MM.1S (cell line): ENCODE measurements around the gene TMEM127.

Experiments
- DNase-seq: peaks from one replicate; pipeline ENCODE4 v3.0.0-alpha.2; 2015
- H2AFZ ChIP-seq: fragments of 300-600 bp; sonication (generic); 2 replicates; pipeline ENCODE4 v1.6.0; 2016; ENCODE audit warnings: antibody characterized with exemption, low read length
- H3F3A ChIP-seq: fragments of 300-600 bp; sonication (generic); 2 replicates; pipeline ENCODE4 v1.6.1; 2016; ENCODE audit warnings: mild to moderate bottlenecking, antibody characterized with exemption, low read length, moderate library complexity, mixed read lengths; ENCODE audit not compliant: insufficient read depth
- H3K27ac ChIP-seq: fragments of 300-600 bp; sonication (generic); 2 replicates; pipeline ENCODE4 v1.5.1; 2016; ENCODE audit warnings: mild to moderate bottlenecking, low read length
- H3K27me3 ChIP-seq: fragments of 300-600 bp; sonication (generic); replicated peaks from 2 replicates; pipeline ENCODE4 v1.6.0; 2016; ENCODE audit warnings: low read length; ENCODE audit not compliant: insufficient read depth
- H3K36me3 ChIP-seq: fragments of 300-600 bp; sonication (generic); replicated peaks from 2 replicates; pipeline ENCODE4 v1.6.1; 2016; ENCODE audit warnings: mild to moderate bottlenecking, low read length, mixed read lengths; ENCODE audit not compliant: insufficient read depth
- H3K4me1 ChIP-seq: fragments of 300-600 bp; sonication (generic); 2 replicates; pipeline ENCODE4 v1.6.1; 2016; ENCODE audit warnings: low read length, mixed read lengths
- H3K4me2 ChIP-seq: fragments of 300-600 bp; sonication (generic); 2 replicates; pipeline ENCODE4 v1.6.0; 2016; ENCODE audit warnings: low read depth, low read length
- H3K4me3 ChIP-seq: fragments of 300-600 bp; sonication (generic); 2 replicates; pipeline ENCODE4 v1.5.1; 2016; ENCODE audit warnings: low read length, mixed read lengths
- H3K79me2 ChIP-seq: fragments of 300-600 bp; sonication (generic); 2 replicates; pipeline ENCODE4 v1.6.1; 2016; ENCODE audit warnings: mixed run types, low read length, mixed read lengths
- H3K9ac ChIP-seq: fragments of 300-600 bp; sonication (generic); 2 replicates; pipeline ENCODE4 v1.6.1; 2016; ENCODE audit warnings: low read length, mixed read lengths
- H3K9me2 ChIP-seq: fragments of 300-600 bp; sonication (generic); replicated peaks from 2 replicates; pipeline ENCODE4 v1.6.1; 2016; ENCODE audit warnings: mild to moderate bottlenecking, low read length, mixed read lengths; ENCODE audit not compliant: insufficient read depth
- H3K9me3 ChIP-seq: fragments of 300-600 bp; sonication (generic); replicated peaks from 2 replicates; pipeline ENCODE4 v1.6.1; 2016; ENCODE audit warnings: mild to moderate bottlenecking, low read length, mixed read lengths; ENCODE audit not compliant: insufficient read depth
- H4K20me1 ChIP-seq: fragments of 300-600 bp; sonication (generic); 2 replicates; pipeline ENCODE4 v1.6.1; 2016; ENCODE audit warnings: mild to moderate bottlenecking, low read length, moderate library complexity, mixed read lengths; ENCODE audit not compliant: insufficient read depth
- CTCF ChIP-seq: fragments of 300-600 bp; sonication (generic); IDR thresholded peaks from 2 replicates; pipeline ENCODE4 v1.5.1; 2016; ENCODE audit warnings: antibody characterized with exemption, low read length, mixed read lengths
- EZH2 ChIP-seq: fragments of 300-600 bp; sonication (generic); optimal IDR thresholded peaks from 2 replicates; pipeline ENCODE3; 2017; ENCODE audit warnings: low read depth, mild to moderate bottlenecking, antibody characterized with exemption, low read length, mixed read lengths
- EZH2phosphoT487 ChIP-seq: fragments of 300-600 bp; sonication (generic); IDR thresholded peaks from 2 replicates; pipeline ENCODE4 v1.6.1; 2018; ENCODE audit warnings: antibody characterized with exemption, low read length

TMEM127 gene

GRCh38 chr2:96241227-96241626 is 24.6 kb downstream of the TMEM127 start:
- peak overlapping the region; percentile 98 for H3K4me2 ChIP-seq
- peak; percentile 49 for TF ChIP-seq CTCF
- no peak for TF ChIP-seq EZH2

GRCh38 chr2:96240341-96241038 is 25.3 kb downstream of the TMEM127 start:
- Histone ChIP-seq H3K27me3 (no peaks in the 10 kb centered on the region), H3K4me2 (peak overlapping the region; percentile 98), H3K79me2 (0 out of 2 replicates have a peak, but pooled peaks cover 5% of the 10 kb centered on the region), H3K4me3 (peak overlapping the region; percentile 57; the same call in 1 of the 2 replicates), H2AFZ (peak overlapping the region; percentile 57; the same call in 1 of the 2 replicates), H3K9ac (peak overlapping the region; percentile 85; the same call in 1 of the 2 replicates), H3K4me1 (peaks cover 44% of the 10 kb centered on the region), H3F3A (peaks cover 44% of the 10 kb centered on the region), H4K20me1 (no peaks in the 10 kb centered on the region), H3K27ac (peak overlapping the region; percentile 98), H3K9me2 (no peaks in the 10 kb centered on the region), H3K36me3 (no peaks in the 10 kb centered on the region), H3K9me3 (no peaks in the 10 kb centered on the region)
- no peak for TF ChIP-seq EZH2phosphoT487
- TF ChIP-seq CTCF = no peak
- TF ChIP-seq EZH2 = no peak
- DNase-seq = no peak

More at GRCh38 chr2:96241227-96241626, 24.6 kb downstream of the TMEM127 start:
- no peaks in the 10 kb centered on the region for H3K9me3 ChIP-seq
- peak; percentile 55 for DNase-seq
- no peaks in the 10 kb centered on the region for H3K9me2 ChIP-seq
- H3K4me1 ChIP-seq = peaks cover 51% of the 10 kb centered on the region
- H2AFZ ChIP-seq = peak overlapping the region; percentile 57
- peak overlapping the region; percentile 98 for H3K27ac ChIP-seq
- H3K36me3 ChIP-seq = no peaks in the 10 kb centered on the region
- H3K9ac ChIP-seq = peak overlapping the region; percentile 85; the same call in 1 of the 2 replicates
- H3K79me2 ChIP-seq = 0 out of 2 replicates have a peak, but pooled peaks cover 5% of the 10 kb centered on the region
- no peaks in the 10 kb centered on the region for H4K20me1 ChIP-seq
- no peaks in the 10 kb centered on the region for H3K27me3 ChIP-seq
- peaks cover 51% of the 10 kb centered on the region for H3F3A ChIP-seq
- peak overlapping the region; percentile 57 for H3K4me3 ChIP-seq

GRCh38 chr2:96239745-96240264 is 26.0 kb downstream of the TMEM127 start:
- no peak overlapping the region for H3K27ac ChIP-seq
- H3K27me3 ChIP-seq = no peaks in the 10 kb centered on the region
- peaks cover 40% of the 10 kb centered on the region for H3F3A ChIP-seq
- TF ChIP-seq CTCF (no peak), EZH2 (no peak), EZH2phosphoT487 (no peak)
- no peak overlapping the region for H2AFZ ChIP-seq
- DNase-seq = no peak
- no peak overlapping the region for H3K9ac ChIP-seq
- no peaks in the 10 kb centered on the region for H3K9me3 ChIP-seq
- peaks cover 41% of the 10 kb centered on the region for H3K4me1 ChIP-seq
- H3K4me2 ChIP-seq = no peak overlapping the region
- H3K36me3 ChIP-seq = no peaks in the 10 kb centered on the region
- 0 out of 2 replicates have a peak, but pooled peaks cover 5% of the 10 kb centered on the region for H3K79me2 ChIP-seq
- no peaks in the 10 kb centered on the region for H4K20me1 ChIP-seq
- no peaks in the 10 kb centered on the region for H3K9me2 ChIP-seq
- no peak overlapping the region for H3K4me3 ChIP-seq
